Stimulated activated CD4-positive, alpha-beta T cell treated with anti-CD3 and anti-CD28 coated beads, TNF-alpha, amount 100 ng/mL, for 24 hours (primary cell): Measurements from ENCODE around the gene HBZ.
"Not testable (repeated sequence)": the region's sequence is repeated elsewhere in the genome, so short reads cannot be mapped to it uniquely, and the experiment has no call there.

Experiments used
- DNase-seq, 3 experiments: peaks; one replicate each; pipeline ENCODE4 v3.0.0-alpha.2; 2020; ENCODE audit warnings: low read depth in 3 of 3

The HBZ gene

GRCh38 chr16:133716-134115, 18.7 kb upstream of the HBZ start:
- DNase-seq: no peak

- peak in 1 of 3 experiments; percentile 29 for DNase-seq
Measured at GRCh38 chr16:138049-138417, 14.4 kb upstream of the HBZ start.

GRCh38 chr16:140175-140857, 12.1 kb upstream of the HBZ start:
- no peak for DNase-seq

GRCh38 chr16:142405-142967, 10.0 kb upstream of the HBZ start:
- no peak for DNase-seq

- no peak for DNase-seq
Measured at GRCh38 chr16:143047-143446, 9.4 kb upstream of the HBZ start.

- no peak for DNase-seq
Measured at GRCh38 chr16:143456-143855, 9.0 kb upstream of the HBZ start.

- DNase-seq: no peak
Measured at GRCh38 chr16:144797-145252, 7.6 kb upstream of the HBZ start.

GRCh38 chr16:146646-147045, 5.8 kb upstream of the HBZ start:
- no peak for DNase-seq

GRCh38 chr16:149024-149660, 3.3 kb upstream of the HBZ start:
- no peak for DNase-seq

GRCh38 chr16:153129-153521, 681 bp downstream of the HBZ start:
- not testable (repeated sequence) for DNase-seq

- not testable (repeated sequence) for DNase-seq
Measured at GRCh38 chr16:153550-154216, 1.2 kb downstream of the HBZ start.

- DNase-seq: peak in 1 of 3 experiments; percentile 19
Measured at GRCh38 chr16:154217-155030, 2.0 kb downstream of the HBZ start.

GRCh38 chr16:155031-155398, 2.6 kb downstream of the HBZ start:
- DNase-seq: no peak

GRCh38 chr16:159136-159849, 6.8 kb downstream of the HBZ start:
- DNase-seq: no peak

- DNase-seq: not testable (repeated sequence)
Measured at GRCh38 chr16:160242-160641, 7.8 kb downstream of the HBZ start.

GRCh38 chr16:160691-161190, 8.3 kb downstream of the HBZ start:
- DNase-seq: no peak

- no peak for DNase-seq
Measured at GRCh38 chr16:162271-162991, 10.0 kb downstream of the HBZ start.

GRCh38 chr16:163139-163538, 10.7 kb downstream of the HBZ start:
- not testable (repeated sequence) for DNase-seq

GRCh38 chr16:163696-164095, 11.3 kb downstream of the HBZ start:
- not testable (repeated sequence) for DNase-seq

GRCh38 chr16:164134-164823, 11.8 kb downstream of the HBZ start:
- not testable (repeated sequence) for DNase-seq
